ENCODE data around the gene GPBP1. TPM values are rescaled to one million over a fixed set of nuclear protein-coding genes. Genes with fewer than 3 reads are reported as not detected.

GPBP1 gene
- total RNA-seq, 2 donors from 2014 or later: 95.8 to 104 TPM

GRCh38 chr5:57207007-57207653, 33.3 kb downstream of the GPBP1 start:
- H3K9me3 Mint-ChIP-seq: no peaks in the 10 kb centered on the region
- H3K27me3 Mint-ChIP-seq (ENCODE audit: low read depth): no peaks in the 10 kb centered on the region
- no peak overlapping the region for H3K4me3 Mint-ChIP-seq
- DNase-seq: no peak
- H3K27ac Mint-ChIP-seq: peak overlapping the region; percentile 50
- H3K4me1 Mint-ChIP-seq (ENCODE audit: low read depth): peaks cover 83% of the 10 kb centered on the region
- no peak for ATAC-seq (replicated peaks in 1 of 2)
- H3K36me3 Mint-ChIP-seq (ENCODE audit: insufficient read depth in 2 of 2): peaks cover 4 to 16% of the 10 kb centered on the region in 2 donors

DNA sequence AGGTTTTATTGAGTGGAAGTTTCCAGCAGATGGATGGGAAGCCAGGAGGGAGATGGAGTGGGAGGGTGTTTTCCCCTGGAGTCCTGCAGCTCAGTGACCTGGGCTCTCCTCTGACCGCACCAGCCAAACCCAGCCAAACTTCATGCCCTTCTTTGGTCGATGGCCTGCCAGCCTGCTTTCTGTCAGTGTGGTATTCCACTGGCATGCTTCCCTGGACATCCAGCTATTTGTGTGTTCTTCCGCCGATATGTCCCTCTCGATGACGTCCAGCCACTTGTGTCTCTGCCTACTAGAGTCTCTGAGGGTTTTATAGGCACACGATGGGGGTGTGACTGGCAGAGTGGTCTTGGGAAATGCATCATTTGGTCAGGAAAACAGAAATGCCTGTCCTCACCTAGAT, 33.8 kb downstream of the GPBP1 start:
- peaks cover 86% of the 10 kb centered on the region for H3K4me1 Mint-ChIP-seq (ENCODE audit: low read depth)
- no peak overlapping the region for H3K27ac Mint-ChIP-seq
- H3K27me3 Mint-ChIP-seq (ENCODE audit: low read depth): no peaks in the 10 kb centered on the region
- peaks cover 4 to 16% of the 10 kb centered on the region in 2 donors for H3K36me3 Mint-ChIP-seq (ENCODE audit: insufficient read depth in 2 of 2)
- DNase-seq (no peak), ATAC-seq (replicated peaks in 1 of 2) (no peak)
- no peaks in the 10 kb centered on the region for H3K9me3 Mint-ChIP-seq
- no peak overlapping the region for H3K4me3 Mint-ChIP-seq

DNA sequence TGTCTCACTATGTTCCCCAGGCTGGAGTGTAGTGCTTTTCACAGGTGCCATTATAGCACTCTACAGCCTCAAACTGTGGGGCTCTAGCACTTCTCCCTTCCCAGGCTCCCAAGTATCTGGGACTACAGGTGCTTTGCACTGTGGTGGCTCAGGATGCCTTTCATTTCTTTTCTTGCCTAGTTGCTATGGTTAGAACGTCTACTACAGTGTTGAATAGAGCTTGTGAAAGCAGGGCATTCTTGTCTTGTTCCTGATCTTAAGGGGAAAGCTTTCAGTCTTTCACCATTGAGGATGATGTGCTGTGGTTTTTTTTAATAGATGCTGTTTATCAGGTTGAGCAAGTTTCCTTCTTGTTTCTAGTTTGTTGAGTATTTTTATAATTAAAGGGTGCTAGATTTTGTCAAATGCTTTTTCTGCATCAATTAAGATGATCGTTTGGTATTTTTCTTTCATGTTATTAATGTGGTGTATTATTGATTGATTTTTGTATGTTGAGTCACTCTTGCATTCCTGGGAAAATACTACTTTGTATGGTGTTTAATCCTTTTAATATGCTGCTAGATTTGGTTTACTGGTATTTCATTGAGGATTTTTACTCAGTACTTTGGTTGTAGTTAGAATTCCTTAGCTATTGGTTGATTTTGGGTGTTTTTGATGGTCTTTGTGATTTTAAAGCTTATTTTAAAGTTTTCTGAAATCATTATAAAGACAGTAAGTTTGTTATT, 35.6 kb downstream of the GPBP1 start:
- Mint-ChIP-seq H3K27me3 (ENCODE audit: low read depth) (no peaks in the 10 kb centered on the region), H3K4me3 (peak overlapping the region in 1 of 2 donors; percentile 1), H3K27ac (peak overlapping the region; percentile 79), H3K4me1 (ENCODE audit: low read depth) (peaks cover 82% of the 10 kb centered on the region), H3K36me3 (ENCODE audit: insufficient read depth in 2 of 2) (peaks cover 6 to 27% of the 10 kb centered on the region in 2 donors), H3K9me3 (no peaks in the 10 kb centered on the region)
- ATAC-seq (replicated peaks in 1 of 2) (no peak), DNase-seq (no peak)

GRCh38 chr5:57210633-57211032, 36.8 kb downstream of the GPBP1 start:
- ATAC-seq (replicated peaks in 1 of 2) (no peak), DNase-seq (no peak)
- no peak overlapping the region for H3K4me3 Mint-ChIP-seq
- peaks cover 9 to 33% of the 10 kb centered on the region in 2 donors for H3K36me3 Mint-ChIP-seq (ENCODE audit: insufficient read depth in 2 of 2)
- H3K27me3 Mint-ChIP-seq (ENCODE audit: low read depth): no peaks in the 10 kb centered on the region
- H3K4me1 Mint-ChIP-seq (ENCODE audit: low read depth): peaks cover 82% of the 10 kb centered on the region
- no peaks in the 10 kb centered on the region for H3K9me3 Mint-ChIP-seq
- H3K27ac Mint-ChIP-seq: peak overlapping the region; percentile 79

- no peak for DNase-seq
- no peaks in the 10 kb centered on the region for H3K27me3 Mint-ChIP-seq (ENCODE audit: low read depth)
- H3K4me1 Mint-ChIP-seq (ENCODE audit: low read depth): peaks cover 86% of the 10 kb centered on the region
- H3K9me3 Mint-ChIP-seq: no peaks in the 10 kb centered on the region
- no peak for ATAC-seq (replicated peaks in 1 of 2)
- H3K4me3 Mint-ChIP-seq: no peak overlapping the region
- peak overlapping the region; percentile 79 for H3K27ac Mint-ChIP-seq
- H3K36me3 Mint-ChIP-seq (ENCODE audit: insufficient read depth in 2 of 2): peaks cover 9 to 35% of the 10 kb centered on the region in 2 donors
Measured at GRCh38 chr5:57211039-57211438, 37.2 kb downstream of the GPBP1 start.

DNA sequence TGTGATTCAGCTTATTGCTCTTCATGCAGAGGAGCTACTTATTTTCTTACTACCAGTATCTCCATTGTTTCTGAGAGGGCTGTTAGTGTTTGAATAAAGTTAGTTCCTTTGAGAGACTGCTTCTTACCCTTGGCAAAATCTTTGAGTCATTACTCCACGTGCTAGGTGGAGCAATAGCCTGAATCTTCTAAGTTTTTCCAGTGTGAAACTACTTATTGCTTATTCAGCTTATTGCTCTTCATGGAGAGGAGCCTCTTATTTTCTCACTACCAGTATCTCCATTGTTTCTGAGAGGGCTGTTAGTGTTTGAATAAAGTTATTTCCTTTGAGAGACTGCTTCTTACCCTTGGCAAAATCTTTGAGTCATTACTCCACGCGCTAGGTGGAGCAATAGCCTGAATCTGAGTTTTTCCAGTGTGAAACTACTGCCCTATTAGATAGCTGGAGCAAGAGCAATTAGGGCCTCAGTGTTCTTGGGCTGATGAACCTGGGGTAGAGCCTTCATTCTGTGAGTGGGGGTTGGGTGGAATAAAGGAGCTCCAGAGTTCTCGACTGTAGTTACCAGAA, 41.9 kb downstream of the GPBP1 start:
- ATAC-seq (replicated peaks in 1 of 2): peak in 1 of 2 donors; percentile 10
- no peaks in the 10 kb centered on the region for H3K27me3 Mint-ChIP-seq (ENCODE audit: low read depth)
- H3K36me3 Mint-ChIP-seq (ENCODE audit: insufficient read depth in 2 of 2): peaks cover 6 to 31% of the 10 kb centered on the region in 2 donors

DNA sequence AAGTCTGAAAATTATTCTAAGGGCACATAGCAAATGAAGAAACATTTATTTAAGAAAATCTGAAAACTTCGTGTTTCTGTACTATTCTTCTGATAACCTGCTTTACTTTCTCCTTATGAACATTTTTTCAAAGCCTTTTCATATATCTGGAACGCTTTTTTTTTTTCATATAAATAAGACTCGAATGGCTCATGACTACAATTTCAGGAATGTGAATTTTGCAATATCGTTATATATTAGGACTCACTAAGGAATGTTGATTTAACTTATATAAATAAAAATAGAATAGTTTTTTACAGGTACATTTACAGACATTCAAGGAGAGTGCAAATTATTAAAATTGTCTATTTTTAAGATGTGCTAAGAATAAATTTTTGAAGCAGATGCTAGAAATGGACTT, 42.9 kb downstream of the GPBP1 start:
- Mint-ChIP-seq H3K4me3 (no peak overlapping the region), H3K4me1 (ENCODE audit: low read depth) (peaks cover 76% of the 10 kb centered on the region), H3K27me3 (ENCODE audit: low read depth) (no peaks in the 10 kb centered on the region), H3K9me3 (no peaks in the 10 kb centered on the region), H3K27ac (no peak overlapping the region), H3K36me3 (ENCODE audit: insufficient read depth in 2 of 2) (peaks cover 6 to 37% of the 10 kb centered on the region in 2 donors)
- ATAC-seq (replicated peaks in 1 of 2): no peak
- no peak for DNase-seq

More for the DNA sequence above, 41.9 kb downstream of the GPBP1 start:
- Mint-ChIP-seq H3K9me3 (no peaks in the 10 kb centered on the region), H3K4me1 (ENCODE audit: low read depth) (peaks cover 78% of the 10 kb centered on the region), H3K4me3 (peak overlapping the region in 1 of 2 donors; percentile 27), H3K27ac (peak overlapping the region; percentile 69)
- DNase-seq: no peak

GRCh38 chr5:57219386-57219785, 45.5 kb downstream of the GPBP1 start:
- ATAC-seq (replicated peaks in 1 of 2) (peak in 1 of 2 donors; percentile 49), DNase-seq (peak in 1 of 2 donors; percentile 8)
- Mint-ChIP-seq H3K4me1 (ENCODE audit: low read depth) (peaks cover 61% of the 10 kb centered on the region), H3K4me3 (peak overlapping the region; percentile 22 to 34), H3K9me3 (no peaks in the 10 kb centered on the region), H3K27ac (peak overlapping the region; percentile 91), H3K27me3 (ENCODE audit: low read depth) (no peaks in the 10 kb centered on the region), H3K36me3 (ENCODE audit: insufficient read depth in 2 of 2) (peaks cover 3 to 30% of the 10 kb centered on the region in 2 donors)

DNA sequence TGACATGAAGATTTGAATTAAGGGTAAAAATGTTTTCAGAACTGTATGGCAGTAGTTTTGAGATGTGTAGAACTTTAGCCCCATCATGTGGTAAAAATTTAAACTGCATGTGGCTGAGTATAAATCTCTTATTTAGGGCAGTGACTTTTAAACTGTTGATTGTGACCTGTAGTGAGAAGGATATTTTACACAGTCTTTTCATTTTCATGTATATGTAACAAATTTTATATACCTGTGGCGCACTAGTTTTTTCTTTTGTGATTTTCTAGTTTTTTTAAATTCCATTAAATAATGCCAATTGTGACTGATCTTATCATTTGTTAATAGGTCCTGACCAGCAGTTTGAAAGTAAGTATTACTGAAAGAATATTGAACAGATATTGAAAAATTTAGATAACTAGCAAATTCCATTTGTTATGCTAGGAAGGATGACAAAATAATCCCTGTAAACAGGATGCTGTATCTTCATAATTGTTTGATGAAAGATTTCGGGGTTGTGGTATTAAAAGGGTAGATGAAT, 47.2 kb downstream of the GPBP1 start:
- Mint-ChIP-seq H3K27ac (peak overlapping the region; percentile 99), H3K4me1 (ENCODE audit: low read depth) (peaks cover 57% of the 10 kb centered on the region), H3K36me3 (ENCODE audit: insufficient read depth in 2 of 2) (peaks cover 0 to 22% of the 10 kb centered on the region in 2 donors), H3K9me3 (no peaks in the 10 kb centered on the region), H3K4me3 (peak overlapping the region in 1 of 2 donors; percentile 77), H3K27me3 (ENCODE audit: low read depth) (no peaks in the 10 kb centered on the region)
- peak in 1 of 2 donors; percentile 58 for DNase-seq
- ATAC-seq (replicated peaks in 1 of 2): peak; percentile 58 to 72

DNA sequence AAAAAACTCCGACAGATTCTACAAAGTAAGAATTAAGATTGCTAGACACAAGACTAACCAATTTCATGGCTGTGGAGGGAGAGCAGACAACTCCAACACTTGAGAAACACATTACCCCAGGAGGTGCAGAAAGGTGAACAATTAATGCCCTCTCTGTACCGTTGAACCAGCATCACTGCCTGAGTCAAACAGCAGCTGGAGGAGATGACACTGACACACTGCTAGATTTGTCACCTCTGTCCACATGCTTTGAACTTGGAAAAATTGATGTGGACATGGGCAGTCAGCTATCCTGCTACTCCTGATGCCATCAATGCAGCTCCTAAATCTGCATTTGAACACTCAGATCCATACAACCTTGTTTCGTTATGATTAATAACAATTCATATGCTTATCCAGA, 51.7 kb downstream of the GPBP1 start:
- ATAC-seq (replicated peaks in 1 of 2): peak; percentile 52 to 82
- Mint-ChIP-seq H3K4me3 (no peak overlapping the region), H3K36me3 (ENCODE audit: insufficient read depth in 2 of 2) (peaks cover 0 to 19% of the 10 kb centered on the region in 2 donors), H3K9me3 (no peaks in the 10 kb centered on the region), H3K27me3 (ENCODE audit: low read depth) (no peaks in the 10 kb centered on the region), H3K4me1 (ENCODE audit: low read depth) (peaks cover 36% of the 10 kb centered on the region), H3K27ac (no peak overlapping the region)
- DNase-seq: no peak

DNA sequence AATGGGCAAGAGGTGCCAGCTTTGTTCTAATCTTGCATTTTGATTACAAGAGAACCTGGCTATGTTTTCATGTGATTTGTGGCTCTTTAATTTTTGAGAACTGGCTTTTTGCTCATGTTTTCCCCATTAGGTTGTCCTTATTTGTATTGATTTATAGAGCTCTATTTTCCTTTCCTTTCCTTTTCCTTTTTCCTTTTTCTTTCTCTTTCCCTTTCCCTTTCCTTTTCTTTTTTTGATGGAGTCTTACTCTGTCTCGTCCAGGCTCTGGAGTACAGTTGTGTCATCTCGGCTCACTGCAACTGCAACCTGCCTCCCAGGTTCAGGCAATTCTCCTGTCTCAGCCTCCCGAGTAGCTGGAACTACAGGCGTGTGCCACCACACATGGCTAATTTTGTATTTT, 55.5 kb downstream of the GPBP1 start:
- Mint-ChIP-seq H3K27me3 (ENCODE audit: low read depth) (no peaks in the 10 kb centered on the region), H3K4me1 (ENCODE audit: low read depth) (peaks cover 40% of the 10 kb centered on the region), H3K4me3 (no peak overlapping the region), H3K27ac (peak overlapping the region; percentile 38), H3K9me3 (no peaks in the 10 kb centered on the region), H3K36me3 (ENCODE audit: insufficient read depth in 2 of 2) (peaks cover 9 to 23% of the 10 kb centered on the region in 2 donors)
- DNase-seq (no peak), ATAC-seq (replicated peaks in 1 of 2) (no peak)

- Mint-ChIP-seq H3K4me3 (no peak overlapping the region), H3K36me3 (ENCODE audit: insufficient read depth in 2 of 2) (peaks cover 9 to 23% of the 10 kb centered on the region in 2 donors), H3K9me3 (no peaks in the 10 kb centered on the region), H3K27me3 (ENCODE audit: low read depth) (no peaks in the 10 kb centered on the region), H3K4me1 (ENCODE audit: low read depth) (peaks cover 40% of the 10 kb centered on the region), H3K27ac (peak overlapping the region; percentile 39)
- DNase-seq (no peak), ATAC-seq (replicated peaks in 1 of 2) (peak; percentile 43 to 44)
Measured at GRCh38 chr5:57231607-57232006, 57.7 kb downstream of the GPBP1 start.
